Lower lobe of right lung (tissue), 2 donors: ENCODE measurements around the gene TRRAP. TPM values are rescaled to one million over a fixed set of nuclear protein-coding genes. Genes with fewer than 3 reads are reported as not detected.

Source experiments
- ATAC-seq, 2 donors: fragments of 200-7000 bp; cut with Tn5 transposase; one replicate each; pipeline ENCODE4 v1.9.1; 2020 to 2022; ENCODE audit warnings: mild to moderate bottlenecking in 2 of 2, moderate library complexity in 2 of 2
- DNase-seq: peaks from one replicate; pipeline ENCODE4 v3.0.0-alpha.2; 2020
- H3K27ac ChIP-seq: fragments of 200-600 bp; one replicate; pipeline ENCODE4 v1.8.0; 2022
- H3K27me3 ChIP-seq: fragments of 200-600 bp; one replicate; pipeline ENCODE4 v1.8.0; 2022; ENCODE audit warnings: low read depth
- H3K36me3 ChIP-seq: fragments of 200-600 bp; one replicate; pipeline ENCODE4 v1.8.0; 2022; ENCODE audit warnings: mild to moderate bottlenecking
- H3K4me1 ChIP-seq: fragments of 200-600 bp; one replicate; pipeline ENCODE4 v1.8.0; 2022
- H3K4me3 ChIP-seq: fragments of 200-600 bp; one replicate; pipeline ENCODE4 v1.8.0; 2022; ENCODE audit warnings: mild to moderate bottlenecking
- H3K9me3 ChIP-seq: fragments of 200-600 bp; one replicate; pipeline ENCODE4 v1.8.0; 2022
- intact Hi-C: fragments of 100-400 bp; cut with DNase I; formaldehyde crosslinking; loops from one replicate; pipeline ENCODE4 v1.11.0; 2022
- total RNA-seq: library from RNA; stranded (reverse); fragmentation: NEBNext Ultra II Directional; extraction: Animal tissue kit (Norgen Biotek cat#: 25700); gene quantifications from one replicate; pipeline ENCODE4 v1.2.1, GENCODE V29; 2021
- TF ChIP-seq, protein P1 (sequence below): fragments of 200-600 bp; IDR thresholded peaks from one replicate; pipeline ENCODE4 v1.8.0; 2022; ENCODE audit warnings: antibody characterized with exemption, mild to moderate bottlenecking
- donor health status: DM: no; HTN: yes; CAD: no; lungs with severe emphysema.

TRRAP gene
- total RNA-seq, 1 donor from 2014 or later, result 38.5 TPM

DNA sequence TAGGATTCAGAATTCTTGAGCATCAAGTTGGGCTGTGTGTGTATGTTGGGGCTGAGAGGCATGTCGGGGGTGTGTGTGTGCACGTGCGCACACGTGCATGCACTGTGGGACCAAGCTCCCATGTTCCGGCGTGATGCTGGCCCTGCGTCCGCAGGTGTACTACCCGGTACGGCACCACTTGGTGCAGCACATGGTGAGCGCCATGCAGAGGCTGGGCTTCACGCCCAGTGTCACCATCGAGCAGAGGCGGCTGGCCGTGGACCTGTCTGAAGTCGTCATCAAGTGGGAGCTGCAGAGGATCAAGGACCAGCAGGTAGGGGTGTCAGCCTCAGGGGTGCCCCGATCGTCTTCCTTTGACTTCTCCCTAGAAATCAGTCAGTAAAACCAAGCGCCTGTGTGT lies 77.7 kb downstream of the TRRAP start:
- Histone ChIP-seq H3K4me3 (no peak overlapping the region), H3K36me3 (peaks cover 100% of the 10 kb centered on the region), H3K4me1 (no peaks in the 10 kb centered on the region), H3K9me3 (no peaks in the 10 kb centered on the region), H3K27ac (no peak overlapping the region), H3K27me3 (no peaks in the 10 kb centered on the region)
- ATAC-seq (no peak), DNase-seq (no peak)
- TF ChIP-seq, protein P1, sequence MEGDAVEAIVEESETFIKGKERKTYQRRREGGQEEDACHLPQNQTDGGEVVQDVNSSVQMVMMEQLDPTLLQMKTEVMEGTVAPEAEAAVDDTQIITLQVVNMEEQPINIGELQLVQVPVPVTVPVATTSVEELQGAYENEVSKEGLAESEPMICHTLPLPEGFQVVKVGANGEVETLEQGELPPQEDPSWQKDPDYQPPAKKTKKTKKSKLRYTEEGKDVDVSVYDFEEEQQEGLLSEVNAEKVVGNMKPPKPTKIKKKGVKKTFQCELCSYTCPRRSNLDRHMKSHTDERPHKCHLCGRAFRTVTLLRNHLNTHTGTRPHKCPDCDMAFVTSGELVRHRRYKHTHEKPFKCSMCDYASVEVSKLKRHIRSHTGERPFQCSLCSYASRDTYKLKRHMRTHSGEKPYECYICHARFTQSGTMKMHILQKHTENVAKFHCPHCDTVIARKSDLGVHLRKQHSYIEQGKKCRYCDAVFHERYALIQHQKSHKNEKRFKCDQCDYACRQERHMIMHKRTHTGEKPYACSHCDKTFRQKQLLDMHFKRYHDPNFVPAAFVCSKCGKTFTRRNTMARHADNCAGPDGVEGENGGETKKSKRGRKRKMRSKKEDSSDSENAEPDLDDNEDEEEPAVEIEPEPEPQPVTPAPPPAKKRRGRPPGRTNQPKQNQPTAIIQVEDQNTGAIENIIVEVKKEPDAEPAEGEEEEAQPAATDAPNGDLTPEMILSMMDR, result no peak
- intact Hi-C loops, result no loop called here

DNA sequence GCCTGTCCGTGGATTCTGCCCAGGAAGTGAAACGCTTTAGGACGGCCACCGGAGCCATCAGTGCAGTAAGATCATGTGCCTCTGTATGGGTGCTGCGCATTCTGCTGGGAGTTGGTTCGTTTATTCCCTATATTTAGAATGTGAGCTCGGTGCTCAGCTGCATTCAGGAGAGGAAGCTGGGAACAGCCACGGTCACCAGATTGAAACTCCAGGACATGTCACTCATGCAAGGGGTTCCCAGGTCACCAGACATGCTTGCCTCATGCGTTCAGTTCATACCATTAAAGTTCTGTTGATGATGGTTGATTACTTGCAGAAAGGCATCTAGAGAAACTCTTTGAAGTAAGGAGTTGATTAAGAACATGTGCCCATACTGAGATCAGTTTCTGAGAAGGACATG lies 78.1 kb downstream of the TRRAP start:
- H3K27me3 ChIP-seq, result no peaks in the 10 kb centered on the region

DNA sequence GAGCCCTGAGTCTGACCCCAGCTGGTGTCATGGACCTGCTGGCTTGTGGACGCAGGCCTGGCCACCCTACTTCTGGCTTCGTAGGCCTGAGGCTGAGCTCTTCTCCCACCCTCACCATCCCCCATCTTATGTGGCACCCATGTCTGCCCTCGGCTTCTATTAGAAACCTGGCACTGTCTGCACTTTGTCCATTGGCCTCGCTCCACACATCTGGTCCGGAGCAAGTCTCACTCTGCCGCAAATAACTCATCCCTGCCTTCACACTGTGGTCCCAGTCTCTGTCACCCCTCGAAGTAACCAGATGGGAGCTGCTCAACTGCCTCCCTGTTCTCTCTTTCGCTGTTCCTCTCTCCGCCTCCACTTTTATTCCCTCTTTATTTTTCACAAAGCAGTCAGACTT lies 78.6 kb downstream of the TRRAP start:
- H3K36me3 ChIP-seq, result peaks cover 100% of the 10 kb centered on the region
- H3K9me3 ChIP-seq, result no peaks in the 10 kb centered on the region
- intact Hi-C loops, result no loop called here
- no peaks in the 10 kb centered on the region for H3K4me1 ChIP-seq
- TF ChIP-seq, protein P1, result no peak
- no peaks in the 10 kb centered on the region for H3K27me3 ChIP-seq
- no peak overlapping the region for H3K27ac ChIP-seq
- ATAC-seq, result no peak
- no peak for DNase-seq
- no peak overlapping the region for H3K4me3 ChIP-seq

More for the DNA sequence above, 78.1 kb downstream of the TRRAP start:
- peaks cover 100% of the 10 kb centered on the region for H3K36me3 ChIP-seq
- intact Hi-C loops, result no loop called here
- TF ChIP-seq, protein P1, result no peak
- DNase-seq (no peak), ATAC-seq (no peak)
- no peaks in the 10 kb centered on the region for H3K4me1 ChIP-seq
- no peaks in the 10 kb centered on the region for H3K9me3 ChIP-seq
- H3K4me3 ChIP-seq, result no peak overlapping the region
- H3K27ac ChIP-seq, result no peak overlapping the region

DNA sequence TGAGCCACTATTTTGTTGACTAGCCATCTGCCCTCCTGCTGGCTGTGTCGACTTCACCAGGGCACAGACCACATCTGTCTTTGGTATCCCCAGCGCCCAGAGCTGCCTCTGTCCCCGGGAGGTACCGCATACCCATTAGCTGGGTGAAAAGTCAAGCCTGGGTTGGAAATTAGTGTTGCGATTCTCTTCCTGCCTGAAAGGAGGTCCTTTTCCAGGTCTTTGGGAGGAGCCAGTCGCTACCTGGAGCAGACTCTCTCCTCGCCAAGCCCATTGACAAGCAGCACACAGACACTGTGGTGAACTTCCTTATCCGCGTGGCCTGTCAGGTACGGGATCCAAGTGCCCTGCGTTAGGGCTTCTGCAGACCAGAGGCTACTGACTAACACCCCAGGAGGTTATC lies 79.4 kb downstream of the TRRAP start:
- no peak for DNase-seq

DNA sequence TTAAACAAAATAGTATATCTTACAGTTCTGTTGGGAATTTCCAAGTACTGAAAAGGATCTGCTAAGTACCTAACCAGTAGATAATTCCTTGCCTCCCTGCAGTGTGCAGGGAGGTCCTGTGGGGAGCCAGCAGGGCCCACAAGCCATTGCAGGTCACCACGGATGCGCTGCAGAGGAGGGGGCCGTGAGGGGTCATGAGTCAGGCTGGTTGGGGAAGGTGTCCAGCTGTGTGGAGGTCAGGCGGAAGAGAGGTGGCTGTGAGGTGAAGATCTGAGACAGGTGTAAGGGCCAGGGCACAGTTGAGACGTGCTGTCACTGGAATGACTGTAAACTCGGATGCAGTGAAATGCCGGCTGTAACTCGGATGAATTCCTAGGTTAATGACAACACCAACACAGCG lies 80.6 kb downstream of the TRRAP start:
- ATAC-seq, result no peak
- H3K9me3 ChIP-seq, result no peaks in the 10 kb centered on the region
- no peak for DNase-seq
- H3K4me1 ChIP-seq, result no peaks in the 10 kb centered on the region
- H3K36me3 ChIP-seq, result peaks cover 100% of the 10 kb centered on the region
- H3K27me3 ChIP-seq, result no peaks in the 10 kb centered on the region
- H3K27ac ChIP-seq, result no peak overlapping the region
- no peak overlapping the region for H3K4me3 ChIP-seq
- intact Hi-C loops, result no loop called here
- TF ChIP-seq, protein P1, result no peak

More for the DNA sequence above, 79.4 kb downstream of the TRRAP start:
- no peak for ATAC-seq
- Histone ChIP-seq H3K36me3 (peaks cover 100% of the 10 kb centered on the region), H3K4me1 (no peaks in the 10 kb centered on the region), H3K4me3 (no peak overlapping the region), H3K27me3 (no peaks in the 10 kb centered on the region), H3K27ac (no peak overlapping the region), H3K9me3 (no peaks in the 10 kb centered on the region)
- TF ChIP-seq, protein P1, result no peak
- intact Hi-C loops, result no loop called here

DNA sequence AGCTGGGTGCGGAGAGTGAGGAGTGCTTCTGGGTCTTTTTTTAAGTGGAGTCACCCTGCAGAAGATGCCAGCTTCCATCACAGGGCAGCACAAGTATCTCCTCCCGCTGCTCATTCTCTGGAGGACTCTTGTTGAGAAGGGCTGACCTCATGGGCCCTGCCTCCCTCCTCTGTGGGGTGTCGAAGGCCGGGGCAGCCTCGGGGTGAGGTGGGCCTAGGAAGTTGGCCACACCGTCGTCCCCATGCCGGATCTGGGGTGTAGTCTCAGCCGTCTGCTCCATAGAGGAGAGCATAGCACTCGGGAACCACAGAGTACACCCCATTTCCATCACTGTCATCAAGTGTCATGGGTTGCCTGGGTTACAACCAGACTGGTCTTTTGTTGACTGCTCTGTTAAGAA lies 85.0 kb downstream of the TRRAP start:
- no peak for ATAC-seq
- no peak overlapping the region for H3K27ac ChIP-seq
- H3K4me1 ChIP-seq, result no peaks in the 10 kb centered on the region
- no peaks in the 10 kb centered on the region for H3K9me3 ChIP-seq
- DNase-seq, result no peak
- H3K4me3 ChIP-seq, result no peak overlapping the region
- H3K27me3 ChIP-seq, result no peaks in the 10 kb centered on the region
- peaks cover 100% of the 10 kb centered on the region for H3K36me3 ChIP-seq
- TF ChIP-seq, protein P1, result no peak
- intact Hi-C loops, result no loop called here
